ENCODE measurements around the gene PODXL2. TPM values are rescaled to one million over a fixed set of nuclear protein-coding genes. Genes with fewer than 3 reads are reported as not detected.

PODXL2 gene
- total RNA-seq, 2 experiments from 2014 or later, result 0.95 to 1.1 TPM

- no peak overlapping the region for H3K27ac Mint-ChIP-seq
- ChIA-PET CTCF (no interaction called here), POLR2A (no interaction called here)
- H3K9me3 Mint-ChIP-seq, result peaks cover 2% of the 10 kb centered on the region
- no peaks in the 10 kb centered on the region for H3K4me1 Mint-ChIP-seq
- H3K36me3 Mint-ChIP-seq (ENCODE audit: low read depth), result no peaks in the 10 kb centered on the region
- H3K27me3 Mint-ChIP-seq, result peaks cover 13% of the 10 kb centered on the region
- no peak for DNase-seq
- H3K4me3 Mint-ChIP-seq, result no peak overlapping the region
Observed at GRCh38 chr3:127707851-127708411, 78.9 kb downstream of the PODXL2 start.

GRCh38 chr3:127708837-127709236, 79.9 kb downstream of the PODXL2 start:
- ChIA-PET CTCF (no interaction called here), POLR2A (no interaction called here)
- H3K36me3 Mint-ChIP-seq (ENCODE audit: low read depth), result no peaks in the 10 kb centered on the region
- no peak overlapping the region for H3K27ac Mint-ChIP-seq
- no peak for DNase-seq
- no peaks in the 10 kb centered on the region for H3K4me1 Mint-ChIP-seq
- no peak overlapping the region for H3K4me3 Mint-ChIP-seq
- no peaks in the 10 kb centered on the region for H3K9me3 Mint-ChIP-seq
- H3K27me3 Mint-ChIP-seq, result peaks cover 9% of the 10 kb centered on the region

GRCh38 chr3:127709320-127710060, 80.5 kb downstream of the PODXL2 start:
- POLR2A ChIA-PET, result no interaction called here
- Mint-ChIP-seq H3K27me3 (peaks cover 6% of the 10 kb centered on the region), H3K27ac (no peak overlapping the region), H3K9me3 (no peaks in the 10 kb centered on the region), H3K4me1 (no peaks in the 10 kb centered on the region), H3K36me3 (ENCODE audit: low read depth) (no peaks in the 10 kb centered on the region), H3K4me3 (no peak overlapping the region)
- CTCF ChIA-PET, result no interaction called here
- no peak for DNase-seq

- Mint-ChIP-seq H3K9me3 (no peaks in the 10 kb centered on the region), H3K27me3 (no peaks in the 10 kb centered on the region), H3K36me3 (ENCODE audit: low read depth) (no peaks in the 10 kb centered on the region), H3K4me1 (no peaks in the 10 kb centered on the region), H3K4me3 (no peak overlapping the region), H3K27ac (no peak overlapping the region)
- ChIA-PET POLR2A (no interaction called here), CTCF (interaction anchor here (0.6 kb wide), 1 partner anchor 114 kb away, joined by 3 read pairs; no protein-coding TSS in a partner anchor)
- no peak for DNase-seq
Observed at GRCh38 chr3:127710155-127710941, 81.4 kb downstream of the PODXL2 start.

- Mint-ChIP-seq H3K27me3 (peaks cover under 1% of the 10 kb centered on the region), H3K4me1 (no peaks in the 10 kb centered on the region), H3K9me3 (no peaks in the 10 kb centered on the region), H3K4me3 (no peak overlapping the region), H3K36me3 (ENCODE audit: low read depth) (no peaks in the 10 kb centered on the region), H3K27ac (no peak overlapping the region)
- ChIA-PET POLR2A (no interaction called here), CTCF (interaction anchor here (0.6 kb wide), 1 partner anchor 114 kb away, joined by 3 read pairs; no protein-coding TSS in a partner anchor)
- no peak for DNase-seq
Observed at GRCh38 chr3:127711021-127711695, 82.2 kb downstream of the PODXL2 start.

- CTCF ChIA-PET, result no interaction called here
- Mint-ChIP-seq H3K36me3 (ENCODE audit: low read depth) (no peaks in the 10 kb centered on the region), H3K4me3 (no peak overlapping the region)
Observed at GRCh38 chr3:127711896-127712295, 82.9 kb downstream of the PODXL2 start.

GRCh38 chr3:127712461-127712860, 83.5 kb downstream of the PODXL2 start:
- Mint-ChIP-seq H3K27me3 (peaks cover 2% of the 10 kb centered on the region), H3K4me1 (no peaks in the 10 kb centered on the region), H3K36me3 (ENCODE audit: low read depth) (no peaks in the 10 kb centered on the region), H3K4me3 (no peak overlapping the region), H3K9me3 (no peaks in the 10 kb centered on the region), H3K27ac (no peak overlapping the region)
- ChIA-PET CTCF (no interaction called here), POLR2A (no interaction called here)
- no peak for DNase-seq

More at GRCh38 chr3:127711896-127712295, 82.9 kb downstream of the PODXL2 start:
- Mint-ChIP-seq H3K9me3 (no peaks in the 10 kb centered on the region), H3K4me1 (no peaks in the 10 kb centered on the region), H3K27me3 (peaks cover 2% of the 10 kb centered on the region), H3K27ac (no peak overlapping the region)
- no peak for DNase-seq
- POLR2A ChIA-PET, result no interaction called here

- no peak overlapping the region for H3K27ac Mint-ChIP-seq
- H3K4me1 Mint-ChIP-seq, result no peaks in the 10 kb centered on the region
- no peaks in the 10 kb centered on the region for H3K9me3 Mint-ChIP-seq
- POLR2A ChIA-PET, result no interaction called here
- no peak for DNase-seq
- H3K27me3 Mint-ChIP-seq, result peaks cover 2% of the 10 kb centered on the region
- no peaks in the 10 kb centered on the region for H3K36me3 Mint-ChIP-seq (ENCODE audit: low read depth)
- no peak overlapping the region for H3K4me3 Mint-ChIP-seq
- CTCF ChIA-PET, result interaction anchor here (0.8 kb wide), 1 partner anchor 16 kb away, joined by 3 read pairs; no protein-coding TSS in a partner anchor
Observed at GRCh38 chr3:127712881-127713771, 84.1 kb downstream of the PODXL2 start.

- CTCF ChIA-PET, result interaction anchor here (0.8 kb wide), 1 partner anchor 17 kb away, joined by 3 read pairs; no protein-coding TSS in a partner anchor
Observed at GRCh38 chr3:127714125-127714571, 85.2 kb downstream of the PODXL2 start.

GRCh38 chr3:127714866-127715265, 85.9 kb downstream of the PODXL2 start:
- Mint-ChIP-seq H3K4me3 (no peak overlapping the region), H3K36me3 (ENCODE audit: low read depth) (no peaks in the 10 kb centered on the region), H3K9me3 (no peaks in the 10 kb centered on the region), H3K4me1 (no peaks in the 10 kb centered on the region), H3K27ac (no peak overlapping the region), H3K27me3 (peaks cover 2% of the 10 kb centered on the region)
- ChIA-PET CTCF (no interaction called here), POLR2A (no interaction called here)
- DNase-seq, result no peak

More at GRCh38 chr3:127714125-127714571, 85.2 kb downstream of the PODXL2 start:
- H3K27ac Mint-ChIP-seq, result no peak overlapping the region
- DNase-seq, result no peak
- H3K4me1 Mint-ChIP-seq, result no peaks in the 10 kb centered on the region
- no peaks in the 10 kb centered on the region for H3K9me3 Mint-ChIP-seq
- H3K4me3 Mint-ChIP-seq, result no peak overlapping the region
- H3K27me3 Mint-ChIP-seq, result peaks cover 2% of the 10 kb centered on the region
- no peaks in the 10 kb centered on the region for H3K36me3 Mint-ChIP-seq (ENCODE audit: low read depth)
- POLR2A ChIA-PET, result no interaction called here

- no peaks in the 10 kb centered on the region for H3K4me1 Mint-ChIP-seq
- CTCF ChIA-PET, result no interaction called here
- DNase-seq, result no peak
- POLR2A ChIA-PET, result no interaction called here
- H3K27ac Mint-ChIP-seq, result no peak overlapping the region
- H3K36me3 Mint-ChIP-seq (ENCODE audit: low read depth), result no peaks in the 10 kb centered on the region
- peaks cover 2% of the 10 kb centered on the region for H3K27me3 Mint-ChIP-seq
- no peak overlapping the region for H3K4me3 Mint-ChIP-seq
- no peaks in the 10 kb centered on the region for H3K9me3 Mint-ChIP-seq
Observed at GRCh38 chr3:127715532-127715931, 86.5 kb downstream of the PODXL2 start.

GRCh38 chr3:127716384-127716783, 87.4 kb downstream of the PODXL2 start:
- Mint-ChIP-seq H3K36me3 (ENCODE audit: low read depth) (no peaks in the 10 kb centered on the region), H3K4me3 (no peak overlapping the region), H3K9me3 (no peaks in the 10 kb centered on the region), H3K27ac (no peak overlapping the region), H3K4me1 (no peaks in the 10 kb centered on the region), H3K27me3 (peaks cover 2% of the 10 kb centered on the region)
- POLR2A ChIA-PET, result no interaction called here
- CTCF ChIA-PET, result no interaction called here
- no peak for DNase-seq
